ENCODE results near the gene TDRD3. TPM values are rescaled to one million over a fixed set of nuclear protein-coding genes. Genes with fewer than 3 reads are reported as not detected.

Gene TDRD3
- total RNA-seq, 1 donor from 2014 or later, result 22.5 TPM

- no peak for TF ChIP-seq CTCF (IDR thresholded peaks at IDR 0.05)
- no peak overlapping the region for H3K27ac Mint-ChIP-seq
- H3K36me3 Mint-ChIP-seq (ENCODE audit: low read depth), result no peaks in the 10 kb centered on the region
- H3K9me3 Mint-ChIP-seq, result peaks cover 2% of the 10 kb centered on the region
- POLR2A ChIA-PET, result no interaction called here
- intact Hi-C loops (cut with micrococcal nuclease), result no loop called here
- CTCF ChIA-PET, result no interaction called here
- H3K4me1 Mint-ChIP-seq, result no peaks in the 10 kb centered on the region
- DNase-seq, result no peak
- H3K27me3 Mint-ChIP-seq, result peaks cover 2% of the 10 kb centered on the region
- ATAC-seq (ENCODE audit: low read depth), result no peak
- H3K4me3 Mint-ChIP-seq, result no peak overlapping the region
Observed at GRCh38 chr13:60623151-60623550, 226.1 kb downstream of the TDRD3 start.

Other genes with a start within 250 kb of the TDRD3 start
- gene DIAPH3, start 233.3 kb upstream of the TDRD3 start, total RNA-seq, result 0.38 and 0.66 TPM in 2 replicates

Data from activated B cell treated with CpG ODN at 0.5 μM for 24 hours (primary cell).